A549 (cell line): ENCODE measurements around the gene JARID2.

Experiments
- BCL3 ChIP-seq: fragments of >200 bp; sonication (Bioruptor Twin); formaldehyde crosslinking; IDR thresholded peaks from 3 replicates; pipeline ENCODE4 v1.6.1; 2016
- CTCF ChIP-seq: fragments of >200 bp; sonication (Bioruptor Twin); formaldehyde crosslinking; IDR thresholded peaks from 3 replicates; pipeline ENCODE4 v1.5.1; 2016
- ELK1 ChIP-seq: fragments of 150-350 bp; IDR thresholded peaks from 2 replicates; pipeline ENCODE4 v1.6.1; 2014; ENCODE audit warnings: low read depth, mild to moderate bottlenecking, low read length
- NFE2L2 ChIP-seq: fragments of 150-350 bp; conservative IDR thresholded peaks from 2 replicates; pipeline ENCODE4 v1.6.1; 2014; ENCODE audit warnings: low read length
- USF2 ChIP-seq: fragments of 450-650 bp; IDR thresholded peaks from 2 replicates; pipeline ENCODE4 v1.6.1; 2014; ENCODE audit warnings: antibody characterized with exemption

GRCh38 chr6:15510121-15510520, 264.3 kb downstream of the JARID2 start:
- TF ChIP-seq USF2: no peak
- TF ChIP-seq CTCF: no peak
- TF ChIP-seq BCL3: no peak
- TF ChIP-seq NFE2L2: no peak
- no peak for TF ChIP-seq ELK1
